ENCODE measurements around the gene TMEM181.

The TMEM181 gene

DNA sequence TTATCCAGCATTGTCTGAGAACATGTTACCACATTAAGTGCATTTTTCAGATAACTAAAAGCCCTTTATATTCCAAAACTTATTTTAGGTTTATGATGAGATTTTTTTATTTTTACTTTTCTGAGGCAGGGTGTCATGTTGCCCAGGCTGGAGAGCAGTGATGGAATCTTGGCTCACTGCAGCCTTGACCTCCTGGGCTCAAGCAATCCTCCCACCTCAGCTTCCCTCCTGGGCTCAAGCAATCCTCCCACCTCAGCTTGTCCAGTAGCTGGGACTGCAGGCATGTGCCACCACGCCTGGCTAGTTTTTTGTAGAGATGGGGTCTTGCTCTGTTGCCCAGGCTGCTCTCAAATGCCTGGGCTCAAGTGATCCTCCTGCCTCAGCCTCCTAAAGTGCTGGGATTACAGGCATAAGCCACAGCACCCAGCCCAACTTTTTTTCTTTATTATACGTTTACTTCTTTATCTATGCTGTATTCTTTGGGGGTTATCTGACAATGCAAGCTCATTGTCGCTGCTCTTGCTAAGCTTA lies 78.5 kb downstream of the TMEM181 start:
- peaks cover 9% of the 10 kb centered on the region; the same call in 1 of the 2 replicates for H3K36me3 ChIP-seq (ENCODE audit: low read length)
- H2AFZ ChIP-seq (ENCODE audit: low read depth, low read length, severe bottlenecking), result no peak overlapping the region
- peaks cover 26% of the 10 kb centered on the region for H3K79me2 ChIP-seq (ENCODE audit: insufficient read depth, low read length)
- no peaks in the 10 kb centered on the region for H3K27me3 ChIP-seq (ENCODE audit: low read length)
- no peak overlapping the region for H3K4me2 ChIP-seq (ENCODE audit: low read depth, low read length, poor library complexity, severe bottlenecking)
- TF ChIP-seq EZH2phosphoT487 (conservative IDR thresholded peaks at IDR 0.05; ENCODE audit: low read length), result no peak
- TF ChIP-seq, protein P1, sequence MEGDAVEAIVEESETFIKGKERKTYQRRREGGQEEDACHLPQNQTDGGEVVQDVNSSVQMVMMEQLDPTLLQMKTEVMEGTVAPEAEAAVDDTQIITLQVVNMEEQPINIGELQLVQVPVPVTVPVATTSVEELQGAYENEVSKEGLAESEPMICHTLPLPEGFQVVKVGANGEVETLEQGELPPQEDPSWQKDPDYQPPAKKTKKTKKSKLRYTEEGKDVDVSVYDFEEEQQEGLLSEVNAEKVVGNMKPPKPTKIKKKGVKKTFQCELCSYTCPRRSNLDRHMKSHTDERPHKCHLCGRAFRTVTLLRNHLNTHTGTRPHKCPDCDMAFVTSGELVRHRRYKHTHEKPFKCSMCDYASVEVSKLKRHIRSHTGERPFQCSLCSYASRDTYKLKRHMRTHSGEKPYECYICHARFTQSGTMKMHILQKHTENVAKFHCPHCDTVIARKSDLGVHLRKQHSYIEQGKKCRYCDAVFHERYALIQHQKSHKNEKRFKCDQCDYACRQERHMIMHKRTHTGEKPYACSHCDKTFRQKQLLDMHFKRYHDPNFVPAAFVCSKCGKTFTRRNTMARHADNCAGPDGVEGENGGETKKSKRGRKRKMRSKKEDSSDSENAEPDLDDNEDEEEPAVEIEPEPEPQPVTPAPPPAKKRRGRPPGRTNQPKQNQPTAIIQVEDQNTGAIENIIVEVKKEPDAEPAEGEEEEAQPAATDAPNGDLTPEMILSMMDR (IDR thresholded peaks at IDR 0.05; ENCODE audit: insufficient read depth, low read length, poor library complexity, severe bottlenecking), result no peak
- H3F3A ChIP-seq (ENCODE audit: insufficient read depth), result peaks cover 17% of the 10 kb centered on the region
- no peaks in the 10 kb centered on the region for H3K9me3 ChIP-seq (ENCODE audit: insufficient read depth, low read length)
- H3K9me2 ChIP-seq (replicated peaks; ENCODE audit: insufficient read depth, low read length), result no peaks in the 10 kb centered on the region
- H3K4me3 ChIP-seq (ENCODE audit: insufficient read depth, low read length, poor library complexity, severe bottlenecking), result no peak overlapping the region
- no peak overlapping the region for H3K9ac ChIP-seq (ENCODE audit: low read length)
- H3K27ac ChIP-seq (ENCODE audit: low read depth, low read length), result no peak overlapping the region
- H4K20me1 ChIP-seq (ENCODE audit: low read depth, low read length), result no peaks in the 10 kb centered on the region

DNA sequence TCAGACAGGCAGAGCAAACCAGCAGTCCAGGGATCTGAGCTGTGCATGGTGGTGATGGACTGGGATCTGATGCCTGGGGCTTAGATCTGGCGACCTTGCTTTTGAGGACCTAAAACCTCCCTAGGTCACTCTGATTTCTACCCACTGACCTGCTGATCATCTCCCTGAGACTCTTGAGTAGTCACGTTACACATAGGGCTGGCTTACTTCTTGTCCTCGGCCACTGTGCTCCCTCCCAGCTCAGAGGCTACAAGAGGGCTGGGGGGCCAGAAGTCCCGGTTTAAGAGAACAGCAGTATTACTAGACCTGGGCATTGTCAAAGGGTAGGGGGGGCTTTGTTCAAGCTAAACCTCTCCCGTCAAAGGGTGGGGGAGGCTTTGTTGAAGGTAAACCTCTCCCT lies 79.2 kb downstream of the TMEM181 start:
- H3K4me2 ChIP-seq (ENCODE audit: low read depth, low read length, poor library complexity, severe bottlenecking), result no peak overlapping the region
- H3K27ac ChIP-seq (ENCODE audit: low read depth, low read length), result no peak overlapping the region
- H4K20me1 ChIP-seq (ENCODE audit: low read depth, low read length), result no peaks in the 10 kb centered on the region
- peaks cover 30% of the 10 kb centered on the region for H3K79me2 ChIP-seq (ENCODE audit: insufficient read depth, low read length)
- H3K4me3 ChIP-seq (ENCODE audit: insufficient read depth, low read length, poor library complexity, severe bottlenecking), result no peak overlapping the region
- no peaks in the 10 kb centered on the region for H3K9me2 ChIP-seq (replicated peaks; ENCODE audit: insufficient read depth, low read length)
- no peaks in the 10 kb centered on the region for H3K9me3 ChIP-seq (ENCODE audit: insufficient read depth, low read length)
- no peak for TF ChIP-seq EZH2phosphoT487 (conservative IDR thresholded peaks at IDR 0.05; ENCODE audit: low read length)
- TF ChIP-seq, protein P1 (IDR thresholded peaks at IDR 0.05; ENCODE audit: insufficient read depth, low read length, poor library complexity, severe bottlenecking), result no peak
- H3K36me3 ChIP-seq (ENCODE audit: low read length), result peaks cover 3% of the 10 kb centered on the region; the same call in 1 of the 2 replicates
- H2AFZ ChIP-seq (ENCODE audit: low read depth, low read length, severe bottlenecking), result no peak overlapping the region
- H3K27me3 ChIP-seq (ENCODE audit: low read length), result no peaks in the 10 kb centered on the region
- no peak overlapping the region for H3K9ac ChIP-seq (ENCODE audit: low read length)
- H3F3A ChIP-seq (ENCODE audit: insufficient read depth), result peaks cover 12% of the 10 kb centered on the region

GRCh38 chr6:158640519-158640918 lies 80.6 kb downstream of the TMEM181 start:
- no peaks in the 10 kb centered on the region for H3K9me2 ChIP-seq (replicated peaks; ENCODE audit: insufficient read depth, low read length)
- TF ChIP-seq EZH2phosphoT487 (conservative IDR thresholded peaks at IDR 0.05; ENCODE audit: low read length), result no peak
- TF ChIP-seq, protein P1 (IDR thresholded peaks at IDR 0.05; ENCODE audit: insufficient read depth, low read length, poor library complexity, severe bottlenecking), result no peak
- H3F3A ChIP-seq (ENCODE audit: insufficient read depth), result peaks cover 7% of the 10 kb centered on the region; the same call in 1 of the 2 replicates
- no peak overlapping the region for H3K4me2 ChIP-seq (ENCODE audit: low read depth, low read length, poor library complexity, severe bottlenecking)
- H4K20me1 ChIP-seq (ENCODE audit: low read depth, low read length), result no peaks in the 10 kb centered on the region
- H3K9me3 ChIP-seq (ENCODE audit: insufficient read depth, low read length), result no peaks in the 10 kb centered on the region
- H3K27ac ChIP-seq (ENCODE audit: low read depth, low read length), result no peak overlapping the region
- no peak overlapping the region for H3K9ac ChIP-seq (ENCODE audit: low read length)
- no peak overlapping the region for H2AFZ ChIP-seq (ENCODE audit: low read depth, low read length, severe bottlenecking)
- no peak overlapping the region for H3K4me3 ChIP-seq (ENCODE audit: insufficient read depth, low read length, poor library complexity, severe bottlenecking)
- H3K79me2 ChIP-seq (ENCODE audit: insufficient read depth, low read length), result peaks cover 33% of the 10 kb centered on the region
- H3K36me3 ChIP-seq (ENCODE audit: low read length), result no peaks in the 10 kb centered on the region
- no peaks in the 10 kb centered on the region for H3K27me3 ChIP-seq (ENCODE audit: low read length)

All from SU-DHL-6 (cell line).